Stimulated activated CD8-positive, alpha-beta memory T cell treated with anti-CD3 and anti-CD28 coated beads, Interleukin-7, amount 100 ng/mL, for 4 hours (primary cell): ENCODE measurements around the gene MED12L.
"Not testable (repeated sequence)": the region's sequence is repeated elsewhere in the genome, so short reads cannot be mapped to it uniquely, and the experiment has no call there.

ENCODE experiments used
- DNase-seq, 2 donors: peaks; one replicate each; pipeline ENCODE4 v3.0.0-alpha.2; 2020; ENCODE audit warnings: low read depth in 2 of 2

The MED12L gene

DNA sequence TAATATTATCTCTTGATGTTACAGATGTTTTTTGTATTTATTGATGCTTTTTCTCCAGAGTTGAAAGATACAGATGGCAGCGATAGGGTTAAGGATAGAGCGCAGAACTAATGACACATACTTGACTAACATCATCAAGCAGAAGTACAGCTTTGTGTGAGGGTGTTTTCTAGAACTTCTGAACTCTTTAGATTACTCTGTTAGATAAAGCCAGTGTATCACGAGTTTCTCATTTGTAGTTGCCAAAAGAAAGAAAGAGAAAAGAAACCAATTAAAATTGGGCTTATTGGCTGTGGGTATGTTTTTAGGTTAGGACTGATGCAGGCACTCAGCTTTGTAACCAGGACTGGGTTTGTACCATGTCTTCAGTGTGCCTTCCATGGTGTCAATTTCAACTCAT, 124.2 kb downstream of the MED12L start:
- no peak for DNase-seq

DNA sequence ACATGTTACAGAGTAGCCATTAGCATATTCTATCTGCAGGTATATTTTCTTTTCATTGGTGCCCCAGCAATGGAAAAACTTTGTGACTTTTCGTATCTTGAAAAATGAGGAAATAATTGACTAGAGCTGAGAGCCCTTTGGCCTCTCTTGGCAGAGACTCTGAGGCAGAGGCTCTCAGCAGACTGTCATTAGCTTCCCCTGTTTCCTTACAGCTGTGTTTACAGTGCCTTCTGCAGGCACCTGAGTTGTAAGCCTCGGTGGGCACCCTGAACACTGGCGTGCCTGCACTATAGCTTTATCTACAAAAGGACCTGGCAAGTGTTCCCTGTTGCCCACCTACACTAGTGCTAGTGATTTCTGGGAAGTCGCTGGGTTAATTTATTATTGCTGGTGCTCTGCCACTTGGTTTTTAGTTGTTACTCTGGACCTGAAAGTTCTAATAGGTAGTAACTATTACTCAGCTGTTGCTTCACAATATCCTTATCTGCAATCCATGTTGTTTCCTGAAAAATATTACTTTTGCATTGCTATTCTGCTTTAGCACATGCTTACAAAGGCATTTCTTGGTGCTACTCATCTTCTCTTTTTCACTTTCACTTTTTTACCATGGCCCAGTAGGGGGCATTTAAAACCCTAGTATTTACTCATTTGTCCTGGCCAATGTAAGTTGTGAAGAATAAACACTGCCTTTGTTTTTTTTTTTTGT, 125.4 kb downstream of the MED12L start:
- no peak for DNase-seq

DNA sequence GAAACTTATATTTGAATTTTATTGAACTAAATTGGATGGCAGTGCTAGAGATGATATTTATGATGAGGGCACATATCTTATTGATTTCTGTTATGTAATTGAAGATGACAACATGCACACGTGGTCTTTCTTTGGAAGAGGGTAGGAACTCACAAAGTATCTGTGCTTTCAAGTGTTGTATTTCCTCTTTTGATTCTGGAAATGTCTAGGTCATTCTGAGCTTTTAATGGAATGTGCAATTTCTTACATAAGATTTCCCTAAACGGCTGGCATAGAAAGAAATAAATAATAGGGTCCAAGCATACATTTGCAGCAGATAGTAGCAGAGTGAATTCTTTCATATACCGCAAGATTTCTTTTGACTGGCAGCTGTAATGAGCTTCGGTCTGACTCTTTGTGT, 127.7 kb downstream of the MED12L start:
- no peak for DNase-seq

DNA sequence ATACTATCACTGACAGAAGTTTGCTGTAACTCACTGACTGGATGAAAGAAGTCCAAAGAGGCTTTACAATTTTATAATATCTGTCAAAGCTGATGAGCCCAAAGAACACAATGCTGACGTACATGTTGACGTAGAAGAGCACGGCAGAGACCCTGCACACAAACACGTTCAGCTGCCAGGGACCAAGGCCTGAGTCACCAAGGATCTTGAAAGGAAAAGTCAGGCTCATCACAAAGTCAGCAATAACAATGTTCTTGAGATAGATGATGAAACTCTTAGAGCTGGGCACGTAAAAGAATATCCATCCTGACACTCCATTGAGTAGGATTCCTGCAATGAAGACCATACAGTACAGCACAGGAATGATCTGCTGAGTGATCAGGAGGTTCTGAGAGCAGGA, 128.4 kb downstream of the MED12L start:
- DNase-seq, result no peak

DNA sequence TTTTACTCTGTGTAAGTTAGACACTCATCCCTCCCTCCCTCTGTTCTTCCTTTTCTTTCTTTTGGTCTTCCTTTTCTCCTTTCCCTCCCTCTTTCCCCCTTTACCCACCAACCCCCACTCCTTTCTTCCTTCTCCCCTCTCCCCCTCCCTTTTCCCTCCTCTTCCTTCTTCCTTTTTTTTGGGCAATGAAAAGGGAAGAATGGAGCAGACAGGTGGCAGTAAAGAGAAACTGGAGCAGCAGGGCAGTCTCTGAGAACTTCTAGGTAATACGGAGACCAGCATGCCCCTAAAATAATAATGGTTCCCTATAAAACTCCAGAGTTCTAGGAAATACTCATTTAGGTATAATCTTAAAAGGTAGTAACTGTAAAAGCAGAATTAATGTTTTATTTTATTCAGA, 129.0 kb downstream of the MED12L start:
- DNase-seq, result no peak

DNA sequence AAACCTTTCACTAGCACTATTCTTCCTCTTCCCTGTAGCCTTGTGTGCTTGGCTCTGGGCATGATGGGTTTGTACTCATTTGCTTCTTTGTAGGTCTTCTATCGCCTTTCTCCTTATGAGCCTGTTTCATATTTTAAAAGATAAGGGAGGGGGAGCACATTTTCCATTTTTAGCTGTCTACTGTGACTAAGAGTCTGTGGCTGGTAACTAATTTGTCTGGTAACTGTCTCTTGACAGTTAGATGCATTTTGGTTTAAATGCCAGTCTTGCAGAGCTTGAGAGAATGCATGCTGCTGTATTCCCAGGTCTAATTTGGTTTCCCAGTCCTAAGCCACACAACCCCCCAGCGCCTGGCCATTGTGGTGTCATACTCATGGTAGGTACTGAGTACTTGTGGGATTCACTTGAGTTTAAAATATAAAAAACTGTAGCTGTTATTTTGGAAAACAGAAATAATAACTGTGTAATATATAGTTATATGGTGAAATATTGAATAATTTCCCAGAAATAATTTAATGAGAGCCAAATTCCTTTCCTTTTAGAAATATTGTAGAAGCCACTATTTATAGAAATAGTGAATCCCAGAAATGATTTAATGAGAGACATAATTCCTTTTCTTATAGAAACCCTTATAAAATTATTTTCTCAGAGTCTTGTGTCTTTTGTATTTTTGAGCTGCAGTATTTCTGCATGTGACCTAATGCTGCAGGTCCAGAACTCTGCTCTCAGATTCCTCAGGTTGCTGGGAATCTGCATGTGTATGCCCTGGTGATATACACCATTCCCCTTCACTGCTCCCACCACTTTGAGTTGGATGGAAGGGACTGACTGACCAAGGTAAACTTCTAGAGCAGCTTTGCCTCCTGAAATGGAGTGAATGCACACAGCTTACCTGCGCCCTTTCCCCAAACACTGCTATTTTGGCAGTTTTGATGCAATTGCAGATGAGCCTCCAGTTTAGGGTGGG, 131.5 kb downstream of the MED12L start:
- no peak for DNase-seq

DNA sequence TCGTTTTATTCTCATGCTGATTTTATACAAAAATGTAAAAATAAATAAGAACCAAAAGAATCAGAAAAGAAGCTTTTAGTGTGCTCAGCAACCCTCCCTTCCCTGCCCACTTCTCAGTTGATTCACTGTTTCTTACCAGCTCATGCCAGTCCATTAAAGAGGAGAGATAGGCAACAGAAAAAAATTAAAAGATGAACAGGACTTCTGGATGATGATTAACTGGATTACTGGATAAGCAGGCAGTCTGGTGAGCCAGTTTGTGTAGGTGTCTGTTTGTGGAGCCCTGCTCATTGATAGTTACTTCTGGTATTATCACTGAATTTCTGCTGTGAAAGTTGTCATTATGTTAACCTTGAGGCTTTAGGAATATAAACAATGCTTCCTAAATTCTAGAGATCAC, 132.7 kb downstream of the MED12L start:
- DNase-seq, result no peak

DNA sequence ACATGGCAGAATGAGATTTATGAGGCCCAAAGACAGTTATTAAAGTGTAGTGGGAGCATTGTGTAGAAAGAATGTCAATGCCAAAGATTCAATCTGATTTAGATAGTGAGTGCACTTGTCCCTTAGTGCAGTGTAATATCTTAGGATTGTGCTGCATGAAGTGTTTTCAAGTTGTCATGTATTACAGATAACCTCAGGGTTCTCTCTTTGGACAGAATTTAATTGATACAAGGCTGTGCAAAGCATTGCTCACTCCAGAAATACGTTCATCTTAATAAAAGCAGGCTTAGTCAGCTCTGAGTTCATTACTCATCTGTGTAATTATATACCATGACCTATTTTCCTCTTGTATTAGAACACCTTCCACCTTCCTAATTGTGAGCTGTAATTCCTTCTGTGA, 133.6 kb downstream of the MED12L start:
- DNase-seq, result no peak

DNA sequence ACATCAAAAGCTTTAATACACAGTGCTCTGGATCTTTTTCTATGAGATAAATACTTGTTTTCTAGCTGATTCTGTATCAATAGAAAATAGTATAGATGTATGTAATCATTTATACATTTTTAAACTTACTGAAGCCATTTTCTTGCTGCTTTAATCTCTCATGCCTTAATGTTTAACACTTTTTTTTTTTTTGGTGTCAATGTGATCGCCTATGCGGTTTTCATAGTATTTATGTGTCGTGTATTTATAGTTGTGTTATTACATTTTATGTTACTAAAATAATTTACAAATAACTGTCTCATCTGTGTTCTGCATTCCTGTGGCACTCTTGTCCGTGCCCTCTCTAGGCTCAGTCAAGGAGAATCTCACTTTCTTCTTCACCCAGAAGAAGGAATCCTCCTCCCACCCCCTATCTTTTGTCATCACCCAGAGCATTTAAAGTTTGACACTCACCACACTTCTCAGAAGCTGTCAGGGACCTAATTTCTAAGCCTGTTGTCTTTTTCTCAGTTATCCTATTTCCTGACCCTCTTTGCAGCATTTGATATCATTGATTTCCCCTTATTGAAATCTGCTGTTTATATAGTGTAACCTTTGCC, 138.9 kb downstream of the MED12L start:
- DNase-seq, result no peak

DNA sequence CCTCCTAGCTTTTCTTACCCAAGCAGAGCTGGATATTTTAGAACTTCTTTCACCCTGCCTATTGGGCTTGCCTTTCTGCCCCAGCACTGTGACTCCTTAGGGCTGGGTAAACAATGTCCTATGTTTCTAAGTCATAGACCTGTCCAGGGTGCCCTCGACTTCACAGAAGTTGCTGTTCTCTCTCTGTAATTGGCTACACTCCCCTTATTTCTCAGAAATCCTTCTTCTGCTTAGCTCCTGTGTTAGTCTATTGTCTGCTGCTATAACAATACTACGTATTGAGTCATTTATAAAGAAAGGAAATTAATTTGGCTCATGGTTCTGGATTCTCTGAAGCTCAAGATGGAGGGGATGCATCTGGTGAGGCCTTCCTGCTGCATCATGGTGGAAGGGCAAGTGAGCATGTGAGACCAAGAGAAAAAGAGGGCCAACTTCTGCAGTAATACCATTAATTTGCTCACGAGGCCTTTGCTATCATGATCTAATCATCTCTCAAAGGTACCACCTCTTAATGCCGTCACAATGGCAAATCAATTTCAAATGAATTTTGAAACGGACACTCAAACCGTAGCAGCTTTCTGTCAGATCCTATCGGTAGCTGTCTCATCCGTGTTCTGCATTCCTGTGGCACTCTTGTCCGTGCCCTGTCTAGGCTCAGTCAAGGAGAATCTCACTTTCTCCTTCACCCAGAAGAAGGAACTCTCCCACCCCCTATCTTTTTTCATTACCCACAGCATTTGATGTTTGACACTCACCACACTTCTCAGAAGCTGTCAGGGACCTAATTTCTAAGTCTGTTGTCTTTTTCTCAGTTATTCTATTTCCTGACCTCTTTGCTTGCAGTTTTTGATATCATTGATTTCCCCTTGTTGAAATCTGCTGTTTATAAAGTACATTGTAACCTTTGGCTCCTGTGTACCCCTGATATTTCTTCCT, 139.8 kb downstream of the MED12L start:
- DNase-seq, result no peak

DNA sequence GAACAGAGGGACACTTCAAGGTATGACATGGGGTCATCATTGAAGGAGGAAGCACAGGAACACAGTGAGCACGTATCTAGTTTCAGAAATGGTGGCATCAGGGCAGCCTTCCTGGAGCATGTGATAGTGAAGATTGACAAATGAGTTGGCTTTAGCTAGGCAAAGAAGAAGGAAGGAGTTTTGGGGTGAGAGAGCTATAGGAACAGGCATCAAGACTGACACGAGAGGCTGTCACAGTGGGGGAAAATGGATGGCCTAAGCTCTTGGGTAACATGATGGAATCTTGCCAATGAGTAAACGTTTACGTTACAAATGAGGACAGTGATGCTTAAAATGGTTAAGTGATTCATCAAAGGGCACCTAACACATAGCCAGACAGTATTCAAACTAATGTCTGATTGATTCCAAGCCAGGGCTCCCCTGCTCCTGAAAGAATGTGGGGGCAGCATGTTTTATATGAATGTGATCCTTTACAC, 140.7 kb downstream of the MED12L start:
- no peak for DNase-seq

DNA sequence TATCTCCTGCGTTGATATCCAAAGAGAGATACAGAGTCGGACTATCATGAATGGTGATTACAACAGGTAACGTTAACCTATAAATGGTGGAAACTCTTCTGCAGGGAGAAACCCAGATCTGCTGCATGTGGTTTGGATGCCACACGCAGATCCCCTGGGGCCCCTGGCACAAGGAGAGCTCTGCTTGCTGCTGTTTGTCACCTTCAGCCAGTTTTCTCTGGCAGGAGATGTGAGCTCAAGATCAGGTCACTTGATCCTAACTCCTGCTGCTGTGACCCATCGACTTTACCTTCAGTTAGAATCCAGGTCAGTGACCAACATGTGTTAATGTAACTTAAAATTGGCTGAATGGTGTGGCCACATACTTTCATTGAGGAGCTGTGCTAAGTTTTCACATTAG, 141.4 kb downstream of the MED12L start:
- DNase-seq, result no peak

DNA sequence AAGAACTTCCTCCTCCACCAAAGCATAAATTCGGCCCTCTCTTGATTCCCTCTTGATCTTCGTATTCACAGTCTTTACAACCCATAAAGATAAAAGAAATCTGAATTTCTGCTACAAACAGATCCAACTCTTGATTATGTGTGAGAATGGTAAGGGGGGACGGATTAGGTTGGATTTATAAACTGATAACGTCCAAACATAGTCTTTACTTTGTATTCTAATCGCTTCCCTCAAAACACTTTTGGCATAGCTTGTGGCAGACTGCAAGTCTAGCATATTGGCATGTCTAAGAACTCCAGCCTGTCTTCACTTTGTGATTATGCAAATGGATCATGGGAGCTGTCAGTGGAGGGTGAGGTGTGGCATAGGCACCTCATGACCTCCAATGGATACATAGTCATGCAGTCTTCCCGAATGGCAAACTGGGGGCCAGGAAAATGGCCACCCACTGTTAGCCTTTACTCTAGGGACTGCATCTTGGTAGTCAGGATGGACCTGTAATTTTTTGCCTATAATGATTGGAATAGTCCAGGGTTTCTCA, 141.9 kb downstream of the MED12L start:
- DNase-seq, result no peak

DNA sequence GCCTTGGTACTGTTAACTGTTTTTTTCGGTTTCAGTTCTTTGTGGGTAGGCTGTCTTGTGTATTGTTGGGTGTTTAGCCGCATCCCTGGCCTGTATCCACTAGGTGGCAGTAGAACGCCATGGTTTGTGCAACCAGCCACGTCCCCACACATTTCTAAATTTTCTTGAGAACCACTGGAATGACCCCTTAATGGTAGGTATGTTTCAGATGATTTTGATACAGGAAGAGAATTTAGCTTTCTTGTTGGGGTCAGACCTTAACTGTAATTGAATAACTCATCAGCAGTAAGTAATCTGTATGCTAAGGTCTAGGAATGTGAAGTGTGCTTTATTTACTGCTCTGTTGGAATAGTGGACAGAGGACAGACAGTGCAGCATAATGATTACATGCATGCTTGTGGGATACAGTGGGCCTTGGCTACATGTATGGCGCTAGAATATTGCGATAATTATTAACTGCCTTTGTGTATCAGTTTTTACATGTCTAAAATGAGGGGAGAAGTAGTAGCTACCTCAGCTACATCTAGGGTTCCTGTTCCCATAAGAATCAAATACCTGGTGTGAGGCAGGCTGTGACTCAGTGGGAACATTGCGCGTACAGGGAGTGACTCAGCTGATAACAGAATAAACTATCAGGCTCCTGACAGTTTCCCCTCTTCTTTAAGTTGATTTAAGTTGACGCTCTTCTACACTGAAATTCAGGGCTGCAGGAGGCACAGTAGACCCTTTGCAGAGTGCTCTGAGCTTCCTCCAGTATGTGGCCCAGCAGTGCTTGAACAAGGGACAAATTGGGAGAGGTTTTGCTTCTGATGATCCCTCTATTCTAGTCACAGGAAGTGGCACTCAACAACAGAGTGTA, 142.6 kb downstream of the MED12L start:
- peak; percentile 57 to 73 for DNase-seq

DNA sequence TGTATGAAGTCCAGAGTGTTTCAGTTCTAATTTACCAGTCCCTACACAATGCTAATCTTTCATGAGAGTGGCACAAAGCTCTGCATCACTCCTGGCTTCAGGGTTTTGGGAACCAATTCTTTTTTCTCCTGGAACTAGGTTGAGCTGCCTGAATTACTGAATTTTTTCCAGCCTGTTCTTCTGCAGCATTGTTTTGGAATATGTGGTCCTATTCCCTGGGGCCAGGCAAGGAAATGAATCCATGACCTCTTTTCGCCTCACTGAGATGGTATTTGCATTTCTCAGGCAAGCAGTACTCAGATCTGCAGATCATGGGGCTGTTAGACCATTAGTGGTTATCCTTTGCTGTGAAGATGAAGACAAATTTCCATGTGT, 143.2 kb downstream of the MED12L start:
- no peak for DNase-seq

DNA sequence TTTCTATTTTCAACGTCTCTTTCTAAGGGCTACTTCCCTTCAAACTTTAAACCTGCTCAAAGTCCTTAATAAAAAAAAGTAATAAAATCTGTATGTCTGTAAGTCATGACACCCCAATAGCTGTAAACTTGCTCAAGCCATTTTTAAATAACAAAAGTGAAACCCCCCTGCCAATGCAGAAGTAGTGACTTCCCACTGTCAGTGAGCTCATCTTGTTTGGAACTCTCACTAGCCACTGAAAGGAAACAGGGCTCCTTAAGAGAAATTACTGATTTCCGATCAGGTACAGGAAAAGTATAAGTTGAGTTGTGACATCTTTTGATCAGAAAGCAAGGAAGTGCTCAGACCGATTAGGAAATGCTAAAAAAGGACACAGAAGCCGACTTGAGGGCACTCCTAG, 145.2 kb downstream of the MED12L start:
- DNase-seq, result no peak

DNA sequence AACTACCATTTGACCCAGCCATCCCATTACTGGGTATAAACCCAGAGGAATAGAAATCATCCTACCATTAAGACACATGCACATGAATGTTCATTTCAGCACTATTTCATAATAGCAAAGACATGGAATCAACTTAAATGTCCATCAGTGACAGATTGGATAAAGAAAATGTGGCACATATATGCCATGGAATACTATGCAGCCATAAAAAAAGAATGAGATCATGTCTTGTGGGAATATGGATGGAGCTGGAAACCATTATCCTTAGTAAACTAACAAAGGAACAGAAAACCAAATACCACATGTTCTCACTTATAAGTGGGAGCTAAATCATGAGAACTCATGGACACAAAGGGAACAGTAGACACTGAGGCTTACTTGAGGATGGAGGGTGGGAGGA, 146.9 kb downstream of the MED12L start:
- DNase-seq, result not testable (repeated sequence)

DNA sequence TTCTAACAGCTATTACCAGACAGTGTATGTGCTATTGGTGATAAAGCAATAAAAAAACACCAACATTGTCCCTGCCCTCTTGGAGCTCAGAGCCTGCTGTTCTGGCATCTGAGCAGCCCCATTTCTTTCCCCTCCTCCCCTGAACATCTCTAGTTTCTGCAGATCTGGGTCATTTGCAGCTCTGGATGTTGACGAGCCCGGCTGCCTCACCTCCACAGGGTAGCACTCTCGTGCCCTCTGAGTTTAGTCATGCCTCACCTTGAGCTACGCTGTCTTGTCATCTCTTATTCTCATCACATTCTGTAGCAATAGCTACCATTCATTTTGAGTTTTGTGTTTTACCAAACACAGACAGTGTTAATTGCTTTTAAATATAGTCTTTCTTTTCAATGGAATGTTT, 147.5 kb downstream of the MED12L start:
- no peak for DNase-seq

DNA sequence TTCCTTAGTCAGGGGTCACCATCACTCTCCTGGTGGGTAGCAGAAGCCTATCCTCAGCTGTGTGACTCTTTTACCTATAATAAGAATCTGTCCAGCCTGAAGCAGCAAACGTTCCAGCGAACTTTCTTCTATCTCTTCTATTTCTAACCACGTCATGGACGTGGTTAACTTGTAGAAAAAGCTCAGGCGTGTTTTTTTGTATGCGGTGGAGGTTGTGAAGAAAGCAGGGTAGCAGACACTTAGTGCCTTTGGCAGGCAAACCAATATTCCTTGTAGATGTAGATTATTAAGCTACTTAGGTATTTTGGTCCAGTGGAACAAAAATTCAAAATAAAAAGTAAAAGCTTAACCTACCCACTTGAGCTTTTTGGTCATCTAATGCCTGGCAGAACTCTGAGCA, 149.4 kb downstream of the MED12L start:
- no peak for DNase-seq

DNA sequence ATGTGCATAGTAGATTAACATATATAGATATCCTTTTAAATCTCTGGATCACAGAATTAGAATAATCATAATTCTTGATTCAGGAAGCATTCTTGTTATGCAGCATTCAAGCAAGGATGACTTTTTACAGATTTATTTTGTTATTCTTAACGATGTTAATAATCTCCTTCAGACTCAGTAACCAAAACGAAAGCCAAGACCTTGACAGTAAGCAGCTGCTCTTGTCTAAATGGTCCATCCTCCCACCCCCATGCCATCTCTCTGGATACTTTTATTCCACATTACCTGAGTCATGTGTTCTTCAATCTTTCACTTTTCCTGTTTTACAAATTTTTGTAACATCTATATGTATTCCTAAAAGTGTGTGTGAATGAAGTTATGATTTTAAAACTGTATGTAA, 150.9 kb downstream of the MED12L start:
- DNase-seq, result no peak
